CD4-positive, alpha-beta T cell treated with Interleukin-4 for 4 hours (primary cell): ENCODE measurements around the gene HNF1B.

Experiments used
- DNase-seq: peaks from one replicate; pipeline ENCODE4 v3.0.0-alpha.2; 2020

HNF1B gene

DNA sequence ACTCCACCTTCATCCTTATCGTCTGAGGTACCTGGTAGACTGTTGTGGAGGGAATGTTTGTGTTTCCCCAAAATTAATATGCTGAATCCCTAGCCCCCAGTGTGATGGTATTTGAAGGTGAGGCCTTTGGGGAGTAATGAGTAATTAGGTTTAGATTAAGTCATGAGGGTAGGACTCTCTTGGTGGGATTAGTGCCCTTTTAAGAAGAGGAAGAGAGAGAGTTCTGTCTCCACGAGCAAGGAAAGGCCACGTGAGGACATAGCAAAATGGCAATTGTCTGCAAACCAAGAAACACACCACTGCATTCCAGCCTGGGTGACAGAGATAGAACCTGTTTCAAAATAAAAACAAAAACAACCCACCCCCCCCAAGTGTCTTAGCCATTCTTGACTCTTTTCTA is 80.6 kb downstream of the HNF1B start:
- no peak for DNase-seq

DNA sequence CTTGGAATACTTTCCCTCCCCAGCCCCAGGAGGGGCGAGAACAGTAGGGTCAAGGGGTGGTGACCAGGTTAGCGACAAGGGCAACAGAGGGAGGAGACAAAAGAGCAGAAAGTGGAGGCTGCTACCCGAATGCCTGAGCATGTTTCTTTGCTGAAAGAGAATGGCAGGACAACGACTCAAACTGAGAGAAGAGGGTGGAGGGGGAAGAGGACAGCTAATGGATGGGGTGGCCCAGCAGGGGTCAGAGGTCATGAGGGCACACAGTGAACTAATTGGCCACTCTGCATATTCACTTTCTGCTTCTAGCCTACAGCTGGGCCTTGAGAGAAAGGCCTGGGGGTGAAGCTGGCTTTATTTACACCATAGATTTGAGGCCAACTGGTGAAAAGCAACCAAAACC is 82.5 kb downstream of the HNF1B start:
- DNase-seq = no peak

DNA sequence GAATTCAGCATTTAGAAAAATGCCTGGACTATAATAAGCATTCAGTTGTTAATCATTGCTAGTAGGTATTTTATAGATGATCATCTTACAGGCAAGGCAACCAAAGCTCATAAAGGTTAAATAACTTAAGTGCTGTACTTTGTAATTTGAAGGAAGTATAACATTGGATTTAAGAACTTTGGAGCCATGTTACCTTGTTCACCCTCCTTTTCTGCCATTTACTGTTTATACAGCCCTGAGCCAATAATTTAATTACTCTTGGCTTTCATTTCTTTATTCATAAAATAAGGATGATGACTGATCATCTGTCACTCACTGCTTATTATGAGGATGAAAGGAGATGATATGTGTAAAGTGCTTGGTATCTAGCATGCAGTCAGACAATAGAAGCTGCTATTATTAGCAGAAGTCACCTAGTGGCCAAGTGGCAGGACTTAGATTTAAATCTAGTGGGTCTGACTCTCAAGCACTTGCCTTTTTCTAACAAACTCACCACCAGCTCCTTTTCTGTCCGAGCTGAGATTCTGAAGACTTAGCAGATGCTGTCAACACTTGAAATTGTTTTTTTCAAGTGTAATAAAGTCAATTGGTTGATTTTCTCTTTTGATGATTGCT is 83.4 kb downstream of the HNF1B start:
- DNase-seq = no peak

DNA sequence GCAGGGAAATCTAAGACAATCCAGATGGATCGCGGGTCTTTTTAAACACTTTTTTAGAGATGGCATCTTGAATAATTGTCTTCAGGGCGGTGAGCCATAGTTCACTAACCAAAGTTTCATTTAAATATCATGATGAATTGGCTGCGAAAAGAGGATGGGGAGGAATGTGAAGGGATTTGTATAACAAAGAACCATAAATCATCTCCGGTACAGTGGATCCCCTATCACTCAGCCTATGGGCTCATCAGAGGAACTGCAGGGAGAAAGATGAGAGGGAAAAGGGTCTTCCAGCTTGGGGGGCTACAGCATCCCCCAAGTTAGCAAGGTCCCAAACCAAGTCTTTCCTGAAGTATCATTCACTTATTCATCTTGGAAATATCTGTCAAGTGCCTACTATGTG is 84.9 kb downstream of the HNF1B start:
- no peak for DNase-seq

DNA sequence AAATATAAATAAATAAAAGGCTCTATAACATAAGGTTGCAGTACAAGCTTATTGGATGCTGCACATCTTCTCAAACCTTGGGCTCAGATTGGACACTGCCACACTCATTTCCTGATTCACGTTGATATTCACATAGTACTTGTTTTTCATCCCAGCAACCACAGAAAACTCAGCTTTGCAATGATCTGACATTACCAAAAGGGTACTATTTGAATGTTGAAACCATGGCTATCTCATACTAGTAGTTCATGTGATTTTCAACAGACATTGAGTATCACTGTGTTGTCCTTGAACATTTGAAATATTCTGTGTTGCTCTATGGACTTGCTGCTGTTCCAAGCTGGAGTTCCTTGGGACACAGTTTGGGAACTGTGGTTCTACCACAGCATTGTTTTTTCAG is 87.7 kb downstream of the HNF1B start:
- DNase-seq = no peak

DNA sequence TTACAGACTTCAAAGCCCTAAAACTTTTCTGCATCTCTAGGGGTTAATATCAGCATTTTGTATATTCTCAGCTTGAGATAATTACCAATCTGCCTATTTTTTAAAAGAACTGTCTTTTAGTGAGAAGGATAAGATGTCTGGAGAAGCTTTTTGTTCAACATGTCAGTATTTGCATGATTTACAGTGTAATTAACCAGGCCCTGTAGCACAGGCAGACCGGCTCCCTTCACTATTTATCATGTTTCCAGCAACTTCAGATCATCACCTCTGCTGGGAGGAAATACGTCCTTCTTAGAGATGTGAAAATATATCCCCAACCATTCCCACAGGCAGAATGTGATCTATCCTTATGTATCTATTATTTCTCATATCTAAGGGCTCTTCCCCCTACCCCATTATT is 93.0 kb downstream of the HNF1B start:
- no peak for DNase-seq

DNA sequence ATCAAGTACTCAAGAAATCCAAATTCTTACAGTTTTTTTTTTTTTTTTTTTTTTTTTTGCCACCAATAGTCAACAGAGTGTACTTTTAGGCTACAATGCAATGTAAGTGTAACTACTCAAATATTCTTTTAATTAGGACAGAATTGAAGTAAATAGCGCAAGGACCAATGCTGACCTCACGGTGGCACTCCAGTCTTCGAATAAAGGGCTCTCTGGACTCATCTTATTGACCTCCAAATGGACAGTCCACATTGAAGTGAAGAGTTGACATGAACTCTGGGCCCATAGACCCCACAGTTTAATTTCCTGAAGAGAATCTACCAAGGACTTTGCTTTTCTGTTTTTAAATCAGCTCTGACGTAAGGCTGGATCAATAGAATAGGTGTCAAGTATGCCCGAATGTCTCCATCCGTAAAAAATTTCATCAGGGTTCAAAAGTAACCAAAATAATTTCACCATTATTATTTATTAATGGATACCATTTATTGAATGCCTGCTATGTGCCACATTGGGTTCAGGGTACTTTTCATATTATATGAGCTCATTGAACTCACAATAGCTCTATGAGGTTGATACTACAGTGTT is 94.3 kb downstream of the HNF1B start:
- no peak for DNase-seq

DNA sequence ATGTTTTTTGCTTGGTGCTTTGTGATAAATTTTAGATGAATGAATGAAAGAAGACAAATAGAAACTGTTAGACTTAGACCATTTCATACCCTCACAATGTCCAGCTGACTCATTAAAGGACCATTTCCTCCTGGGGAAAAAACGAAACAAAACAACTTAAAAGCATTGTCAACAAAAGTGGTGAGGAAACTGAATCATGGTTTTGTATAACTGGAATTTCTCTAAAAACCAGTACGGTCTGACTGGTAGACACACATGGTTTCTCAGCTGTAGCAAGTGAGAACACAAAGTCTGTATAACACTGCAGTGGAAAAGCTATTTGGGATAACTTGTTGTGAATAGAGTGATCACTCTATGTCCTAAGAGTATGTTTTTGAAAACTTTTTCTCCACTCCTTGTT is 96.3 kb downstream of the HNF1B start:
- DNase-seq = no peak

DNA sequence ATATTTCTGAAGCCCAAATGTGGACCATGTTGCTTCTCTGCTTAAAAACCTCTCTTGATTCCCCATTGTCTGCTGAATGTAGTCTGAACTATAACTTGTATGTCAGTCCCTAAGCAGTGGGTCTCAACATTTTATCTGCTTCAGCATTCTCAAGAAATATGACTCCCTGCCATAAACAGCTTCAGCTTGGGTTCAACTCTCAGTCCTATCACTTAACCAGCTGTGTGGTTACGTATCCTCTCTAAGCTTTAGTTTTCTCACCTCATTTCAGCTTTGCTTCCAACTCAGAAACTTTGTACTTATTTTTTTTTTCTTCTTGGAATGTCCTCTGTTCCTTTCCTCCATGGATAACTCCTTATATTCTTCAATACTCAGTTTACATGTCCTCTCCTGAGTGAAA is 97.0 kb downstream of the HNF1B start:
- no peak for DNase-seq

DNA sequence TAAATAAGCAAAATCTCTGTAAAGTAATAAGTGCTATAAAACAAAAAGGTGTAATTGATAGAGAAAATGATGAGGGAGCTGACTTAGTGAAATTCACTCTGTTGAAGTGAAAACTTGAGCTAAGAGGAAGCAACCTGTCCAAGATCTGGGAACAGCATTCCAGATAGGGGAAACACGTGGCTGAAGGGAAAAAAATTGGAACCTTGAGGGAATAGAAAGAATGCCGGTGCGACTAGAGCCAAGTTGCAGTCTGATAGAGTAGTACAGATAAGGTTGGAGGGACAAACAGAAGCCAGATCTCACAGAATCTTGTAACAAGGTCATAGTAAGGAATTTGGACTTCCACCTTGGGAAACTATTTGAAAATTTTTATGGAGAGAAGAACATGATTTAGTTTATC is 101.0 kb downstream of the HNF1B start:
- no peak for DNase-seq

DNA sequence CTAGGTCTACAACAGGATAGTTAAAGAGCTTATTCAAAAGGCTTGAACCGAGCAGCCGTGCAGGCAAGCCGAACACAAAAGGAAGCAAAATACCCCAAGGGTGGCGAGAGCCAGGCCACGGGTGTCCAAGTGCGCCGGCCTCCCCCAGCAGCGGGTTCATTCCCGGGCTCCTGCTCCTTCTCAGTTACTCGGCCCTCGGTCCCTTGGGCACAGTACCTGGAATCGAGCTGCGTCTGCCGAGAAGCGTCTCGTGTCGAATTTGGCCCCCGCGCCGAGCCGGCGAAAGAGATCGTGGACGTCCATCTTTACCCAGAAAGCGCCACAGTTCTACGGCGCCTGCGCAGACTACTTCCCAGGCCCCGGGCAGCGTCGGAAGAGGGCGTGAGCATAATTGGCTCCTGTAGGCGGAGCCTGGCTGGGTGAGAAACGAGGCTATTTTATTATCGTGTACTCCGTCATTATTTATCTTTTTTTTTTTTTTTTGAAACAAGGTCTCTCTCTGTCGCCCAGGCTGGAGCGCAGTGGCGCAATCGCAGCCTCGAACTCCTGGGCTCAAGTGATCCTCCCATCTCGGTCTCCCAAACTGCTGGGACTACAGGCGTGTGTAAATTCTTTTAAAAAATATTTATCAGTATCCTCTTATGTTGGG is 101.6 kb downstream of the HNF1B start, which contains the start of gene DDX52:
DDX52 (minus strand) TSS at position 329 of the 649 bp plus-strand sequence; CDS start at position 303, 26 bp downstream.
- peak; percentile 91 for DNase-seq

DNA sequence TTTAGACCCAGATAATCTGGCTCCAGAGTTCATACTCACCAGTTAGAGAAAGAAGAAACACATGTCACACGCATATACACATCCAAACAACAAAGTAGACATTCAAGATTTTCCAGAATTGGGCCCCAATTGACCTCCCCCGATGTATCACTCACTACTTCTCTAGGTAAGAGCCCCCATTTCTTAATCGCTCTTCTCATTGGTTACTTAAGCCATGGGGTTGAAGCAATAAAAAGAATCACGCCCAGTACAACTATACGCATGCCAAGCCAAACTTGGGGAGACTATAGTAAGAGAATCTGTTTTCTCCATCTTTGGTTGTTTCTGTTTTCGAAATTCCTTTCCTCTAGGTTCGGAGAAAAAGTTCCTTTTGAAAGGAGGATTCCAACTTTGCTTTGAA is 102.2 kb downstream of the HNF1B start:
- DNase-seq = no peak

DNA sequence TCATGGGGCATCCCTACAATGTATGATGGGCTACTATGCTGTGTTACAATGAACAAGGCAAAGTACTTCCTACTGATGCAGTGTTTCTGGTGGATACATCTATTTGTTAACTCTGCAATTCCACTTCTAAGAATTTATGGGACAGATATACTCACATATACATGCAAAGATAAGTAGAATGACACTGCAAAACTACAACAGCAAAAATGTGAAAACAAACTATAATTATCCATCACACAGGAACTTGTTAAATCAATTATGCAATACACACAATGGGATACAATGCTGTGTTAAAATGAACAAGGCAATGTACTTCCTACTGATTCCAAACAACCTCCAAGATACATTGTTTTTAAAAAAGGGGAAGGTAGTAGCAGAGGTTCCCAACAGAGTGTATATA is 104.8 kb downstream of the HNF1B start:
- DNase-seq = no peak

DNA sequence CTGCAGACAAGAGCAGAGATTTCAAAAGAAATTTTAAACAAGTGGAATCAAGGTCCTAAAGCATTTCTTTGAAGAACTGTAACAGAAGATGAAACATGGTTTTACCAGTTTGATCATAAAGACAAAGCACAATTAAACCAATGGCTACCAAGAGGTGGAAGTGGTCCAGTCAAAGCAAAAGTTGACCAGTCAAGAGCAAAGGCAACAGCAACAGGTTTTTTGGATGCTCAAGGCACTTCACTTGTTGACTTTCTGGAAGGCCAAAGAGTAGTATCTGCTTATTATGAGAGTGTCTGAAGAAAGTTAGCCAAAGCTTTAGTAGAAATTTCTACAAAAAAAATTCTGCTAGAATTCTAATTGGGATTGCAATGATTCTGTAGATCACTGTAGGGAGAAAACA is 106.9 kb downstream of the HNF1B start:
- DNase-seq = no peak
